ENCODE measurements around the gene SIRT1. TPM values are rescaled to one million over a fixed set of nuclear protein-coding genes. Genes with fewer than 3 reads are reported as not detected.

Gene SIRT1
- total and polyA plus RNA-seq, 8 donors: 4.8 to 15.9 (median 10.0) TPM

GRCh38 chr10:67921065-67921464 lies 36.6 kb downstream of the SIRT1 start:
- 88 to 100% methylated on average over 1 of the region's 1 CpG for WGBS, 2 donors
- H3K4me3 ChIP-seq: no peak overlapping the region
- no peak for ATAC-seq

GRCh38 chr10:67923551-67923950 lies 39.1 kb downstream of the SIRT1 start:
- no peak for ATAC-seq
- no peaks in the 10 kb centered on the region for H3K27me3 ChIP-seq
- no peaks in the 10 kb centered on the region for H3K9me3 ChIP-seq
- TF ChIP-seq CTCF (IDR thresholded peaks at IDR 0.05): no peak
- no peak for DNase-seq
- H3K36me3 ChIP-seq: peaks cover 0 to 5% (median 3%) of the 10 kb centered on the region in 3 donors
- H3K4me3 ChIP-seq: no peak overlapping the region
- H3K4me1 ChIP-seq: no peaks in the 10 kb centered on the region
- 90 to 93% methylated on average over 5 of the region's 5 CpGs for WGBS, 2 donors
- H3K27ac ChIP-seq: no peak overlapping the region
- FAIRE-seq: no peak
- intact Hi-C loops (cut with DNase I): no loop called here

More at GRCh38 chr10:67921065-67921464, 36.6 kb downstream of the SIRT1 start:
- Histone ChIP-seq H3K27ac (no peak overlapping the region), H3K27me3 (no peaks in the 10 kb centered on the region), H3K9me3 (no peaks in the 10 kb centered on the region), H3K4me1 (no peaks in the 10 kb centered on the region), H3K36me3 (peaks cover 0 to 7% (median 3%) of the 10 kb centered on the region in 3 donors)
- DNase-seq (no peak), FAIRE-seq (no peak)
- no peak for TF ChIP-seq CTCF (IDR thresholded peaks at IDR 0.05)
- intact Hi-C loops (cut with DNase I): no loop called here

GRCh38 chr10:67924136-67924535 lies 39.7 kb downstream of the SIRT1 start:
- Histone ChIP-seq H3K27me3 (no peaks in the 10 kb centered on the region), H3K27ac (no peak overlapping the region), H3K4me3 (no peak overlapping the region), H3K36me3 (peaks cover 0 to 5% (median 3%) of the 10 kb centered on the region in 3 donors), H3K9me3 (no peaks in the 10 kb centered on the region), H3K4me1 (no peaks in the 10 kb centered on the region)
- no peak for DNase-seq
- no peak for ATAC-seq
- intact Hi-C loops (cut with DNase I): no loop called here
- no peak for FAIRE-seq
- 77 to 90% methylated on average over 3 of the region's 3 CpGs for WGBS, 2 donors
- no peak for TF ChIP-seq CTCF (IDR thresholded peaks at IDR 0.05)

- FAIRE-seq (no peak), DNase-seq (no peak), ATAC-seq (no peak)
- Histone ChIP-seq H3K9me3 (no peaks in the 10 kb centered on the region), H3K27ac (no peak overlapping the region), H3K27me3 (no peaks in the 10 kb centered on the region), H3K36me3 (peaks cover 0 to 5% (median 3%) of the 10 kb centered on the region in 3 donors), H3K4me3 (no peak overlapping the region), H3K4me1 (no peaks in the 10 kb centered on the region)
- no peak for TF ChIP-seq CTCF (IDR thresholded peaks at IDR 0.05)
- 93 to 94% methylated on average over 1 of the region's 1 CpG for WGBS, 2 donors
- intact Hi-C loops (cut with DNase I): no loop called here
Measured at GRCh38 chr10:67925449-67926005, 41.1 kb downstream of the SIRT1 start.

- FAIRE-seq (no peak), DNase-seq (no peak), ATAC-seq (no peak)
- H3K27ac ChIP-seq: no peak overlapping the region
- H3K4me3 ChIP-seq: no peak overlapping the region
- no peaks in the 10 kb centered on the region for H3K4me1 ChIP-seq
- H3K36me3 ChIP-seq: peaks cover 0 to 20% (median 3%) of the 10 kb centered on the region in 3 donors
- no peak for TF ChIP-seq CTCF (IDR thresholded peaks at IDR 0.05)
- no peaks in the 10 kb centered on the region for H3K9me3 ChIP-seq
- intact Hi-C loops (cut with DNase I): no loop called here
- H3K27me3 ChIP-seq: no peaks in the 10 kb centered on the region
- 97% methylated on average over 1 of the region's 1 CpG for WGBS, 2 donors
Measured at GRCh38 chr10:67926951-67927350, 42.5 kb downstream of the SIRT1 start.
